IMR-90 (cell line): ENCODE results near the gene USP28. TPM values are rescaled to one million over a fixed set of nuclear protein-coding genes. Genes with fewer than 3 reads are reported as not detected.

Source experiments
- ATAC-seq: fragments of 200-7000 bp; cut with Tn5 transposase; 2 replicates; pipeline ENCODE4 v1.9.1; 2020; ENCODE audit warnings: low read depth, mild to moderate bottlenecking, moderate library complexity
- BruUV-seq: library from RNA; stranded (reverse); fragments of 400-500 nt; replicated peaks from 2 replicates; lab custom pipeline; 2021; lab: Mats Ljungman, UMichigan
- CTCF ChIA-PET: fragments of 300-600 bp; formaldehyde crosslinking; extraction: SDS; loops from one replicate; lab custom pipeline; 2021; ENCODE audit warnings: antibody characterized with exemption; lab: Yijun Ruan, JAX
- POLR2A ChIA-PET: fragments of 300-600 bp; sonication (Branson Sonifier 250); formaldehyde crosslinking; loops from one replicate; lab custom pipeline; 2022; ENCODE audit warnings: antibody characterized with exemption; ENCODE audit not compliant: unreplicated experiment; lab: Charles Lee
- DNase-seq: peaks from one replicate; pipeline ENCODE4 v3.0.0; 2013
- H2AFZ ChIP-seq: replicated peaks from 2 replicates; pipeline ENCODE3; 2013; ENCODE audit warnings: low read length, mild to moderate bottlenecking; ENCODE audit not compliant: poor library complexity
- H2AK5ac ChIP-seq: 2 replicates; pipeline ENCODE4 v1.6.1; 2013; ENCODE audit warnings: low read depth, low read length, inconsistent platforms
- H2AK9ac ChIP-seq: replicated peaks from 2 replicates; pipeline ENCODE3; 2013; ENCODE audit warnings: mild to moderate bottlenecking, low read depth, low read length, moderate library complexity; ENCODE audit not compliant: poor library complexity
- H2BK120ac ChIP-seq: 2 replicates; pipeline ENCODE4 v1.6.1; 2013; ENCODE audit warnings: low read depth, low read length, inconsistent platforms
- H2BK15ac ChIP-seq: 3 replicates; pipeline ENCODE4 v1.6.1; 2013; ENCODE audit warnings: low read depth, low read length, inconsistent platforms
- H2BK20ac ChIP-seq: 2 replicates; pipeline ENCODE4 v1.6.1; 2013; ENCODE audit warnings: low read depth, mild to moderate bottlenecking, inconsistent platforms, low read length, moderate library complexity
- H2BK5ac ChIP-seq: 2 replicates; pipeline ENCODE4 v1.6.1; 2013; ENCODE audit warnings: mild to moderate bottlenecking, low read depth, low read length, inconsistent platforms; ENCODE audit not compliant: poor library complexity, severe bottlenecking
- H3K14ac ChIP-seq: replicated peaks from 2 replicates; pipeline ENCODE4 v1.6.1; 2013; ENCODE audit warnings: low read depth, low read length, inconsistent platforms
- H3K18ac ChIP-seq: 2 replicates; pipeline ENCODE4 v1.6.1; 2013; ENCODE audit warnings: low read depth, low read length, control low read depth
- H3K23ac ChIP-seq: 2 replicates; pipeline ENCODE4 v1.6.1; 2013; ENCODE audit warnings: low read depth, low read length, inconsistent platforms
- H3K27ac ChIP-seq: 2 replicates; pipeline ENCODE4 v1.5.1; 2013; ENCODE audit warnings: mild to moderate bottlenecking, control low read depth, low read length; ENCODE audit not compliant: insufficient read depth
- H3K27me3 ChIP-seq: 2 replicates; pipeline ENCODE4 v1.6.1; 2013; ENCODE audit warnings: low read length; ENCODE audit not compliant: control insufficient read depth, insufficient read depth
- H3K36me3 ChIP-seq: 2 replicates; pipeline ENCODE4 v1.6.1; 2013; ENCODE audit warnings: low read length, mixed read lengths; ENCODE audit not compliant: control insufficient read depth, insufficient read depth
- H3K4ac ChIP-seq: 2 replicates; pipeline ENCODE4 v1.6.1; 2013; ENCODE audit warnings: low read depth, low read length, inconsistent platforms
- H3K4me1 ChIP-seq: 2 replicates; pipeline ENCODE4 v1.6.1; 2013; ENCODE audit warnings: low read length, mixed read lengths; ENCODE audit not compliant: control insufficient read depth, insufficient read depth
- H3K4me2 ChIP-seq: 2 replicates; pipeline ENCODE4 v1.6.1; 2013; ENCODE audit warnings: low read depth, mild to moderate bottlenecking, control low read depth, low read length, moderate library complexity
- H3K4me3 ChIP-seq: 2 replicates; pipeline ENCODE4 v1.5.1; 2013; ENCODE audit warnings: low read depth, mild to moderate bottlenecking, control low read depth, low read length, moderate library complexity; ENCODE audit not compliant: insufficient read depth
- H3K56ac ChIP-seq: 2 replicates; pipeline ENCODE4 v1.6.1; 2013; ENCODE audit warnings: low read length, inconsistent platforms; ENCODE audit not compliant: insufficient read depth; ENCODE audit errors: extremely low read depth
- H3K79me1 ChIP-seq, 2 experiments: 2 replicates each; pipeline ENCODE4 v1.6.1; 2013; ENCODE audit warnings: low read length in 2 of 2, inconsistent platforms in 1 of 2, low read depth in 1 of 2
- H3K9ac ChIP-seq: 2 replicates; pipeline ENCODE4 v1.6.1; 2013; ENCODE audit warnings: low read depth, low read length, control low read depth
- H3K9me1 ChIP-seq: 2 replicates; pipeline ENCODE4 v1.6.1; 2013; ENCODE audit warnings: low read length, inconsistent platforms; ENCODE audit not compliant: insufficient read depth
- H3K9me3 ChIP-seq: 2 replicates; pipeline ENCODE4 v1.6.1; 2013; ENCODE audit warnings: low read length; ENCODE audit not compliant: control insufficient read depth, insufficient read depth
- H4K20me1 ChIP-seq: 2 replicates; pipeline ENCODE4 v1.6.1; 2013; ENCODE audit warnings: low read length, inconsistent platforms; ENCODE audit not compliant: insufficient read depth
- H4K5ac ChIP-seq: 2 replicates; pipeline ENCODE4 v1.6.1; 2013; ENCODE audit warnings: mild to moderate bottlenecking, low read depth, low read length, control low read depth
- H4K8ac ChIP-seq, 2 experiments: 2 replicates each; pipeline ENCODE4 v1.6.1; 2013; ENCODE audit warnings: low read depth in 2 of 2, low read length in 2 of 2, control low read depth in 1 of 2, inconsistent platforms in 1 of 2
- H4K91ac ChIP-seq: 2 replicates; pipeline ENCODE4 v1.6.1; 2013; ENCODE audit warnings: low read depth, low read length, inconsistent platforms; ENCODE audit not compliant: insufficient read depth
- RCOR1 ChIP-seq: IDR thresholded peaks from 2 replicates; pipeline ENCODE4 v1.6.1; 2012; ENCODE audit warnings: mild to moderate bottlenecking, low read length, improper control_type of control experiment; ENCODE audit not compliant: insufficient replicate concordance
- USF2 ChIP-seq: fragments of 150-350 bp; IDR thresholded peaks from 2 replicates; pipeline ENCODE4 v1.6.1; 2017; ENCODE audit warnings: mild to moderate bottlenecking, antibody characterized with exemption, low read length, low read depth
- WGBS, 2 experiments: methylation state at CpG; one replicate each; pipeline versions ENCODE4 v1.1.5 to v1.1.7; 2013; ENCODE audit warnings: missing lambda C conversion rate in 2 of 2; ENCODE audit not compliant: insufficient read length in 1 of 2; ENCODE audit errors: extremely low coverage in 2 of 2; 5-methylcytosine and 5-hydroxymethylcytosine counted together
- dilution Hi-C: fragments of 300-500 bp; cut with HindIII; formaldehyde crosslinking; loops from one replicate; pipeline ENCODE4 v1.14.3; 2018; ENCODE audit warnings: low sequenced_read_pairs; ENCODE audit not compliant: unreplicated experiment
- in situ Hi-C: fragments of 300-500 bp; cut with MboI; formaldehyde crosslinking; loops from 3 replicates; pipeline ENCODE4 v1.14.3; 2019; ENCODE audit warnings: low sequenced_read_pairs, inconsistent platforms, mixed read lengths
- intact Hi-C: fragments of 100-400 bp; cut with micrococcal nuclease; formaldehyde crosslinking; loops from 2 replicates; pipeline ENCODE4 v1.10.0; 2022
- polyA plus RNA-seq, 3 experiments: library from polyadenylated mRNA; depleted of rRNA; stranded (reverse); fragments of >200 nt; gene quantifications; 2 replicates each; pipeline ENCODE4 v1.2.3, GENCODE V29; 2012; ENCODE audit warnings: low replicate concordance in 1 of 3
- total RNA-seq: library from RNA; depleted of rRNA; stranded (reverse); fragments of >200 nt; gene quantifications from 2 replicates; pipeline ENCODE4 v1.2.3, GENCODE V29; 2012

Gene USP28
- total and polyA plus RNA-seq, 2 of the 4 experiments (the other 2 are of a cell fraction), result 17.0 to 36.0 TPM

DNA sequence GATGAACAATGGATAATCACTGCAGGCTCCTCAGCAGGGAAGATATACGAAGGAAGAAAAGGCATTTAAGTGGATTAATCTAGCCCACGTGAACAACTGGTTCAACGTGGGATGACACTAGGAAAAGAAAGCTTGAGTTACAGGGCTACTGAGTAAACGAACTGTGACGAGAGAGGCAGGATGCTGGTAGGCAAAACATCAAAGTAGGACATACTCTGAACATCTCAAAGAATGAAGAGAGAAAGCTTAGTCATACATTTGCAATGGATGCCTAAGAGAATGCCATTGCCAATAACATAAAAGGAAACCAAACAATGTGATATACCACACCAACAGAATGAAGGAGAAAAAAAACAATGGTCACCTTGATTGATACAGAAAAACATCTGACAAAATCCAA, 12.9 kb downstream of the USP28 start:
- ChIA-PET CTCF (no interaction called here), POLR2A (no interaction called here)
- peaks cover 1% of the 10 kb centered on the region for H3K36me3 ChIP-seq
- 0 out of 2 replicates have a peak, but pooled peaks have one; percentile 38 for TF ChIP-seq USF2
- no peak for TF ChIP-seq RCOR1
- H4K91ac ChIP-seq, result no peak overlapping the region
- BruUV-seq, result no TSS peak
- intact Hi-C loops, result no loop called here
- no peak overlapping the region for H2AK5ac ChIP-seq
- no peaks in the 10 kb centered on the region for H3K27me3 ChIP-seq
- H3K27ac ChIP-seq, result no peak overlapping the region
- no peak overlapping the region for H3K9ac ChIP-seq
- peak; percentile 71 for ATAC-seq
- in situ Hi-C loops, result no loop called here
- peak overlapping the region in 1 of 2 experiments; percentile 4; a peak in 1 of 4 replicates for H4K8ac ChIP-seq
- peak; percentile 71 for DNase-seq
- no peak overlapping the region for H2BK15ac ChIP-seq
- no peak overlapping the region for H3K4ac ChIP-seq
- no peak overlapping the region for H4K5ac ChIP-seq
- no peak overlapping the region for H2BK120ac ChIP-seq
- H3K56ac ChIP-seq, result no peak overlapping the region
- WGBS, 2 experiments, result 16% methylated on average over 4 of the region's 5 CpGs; no CpG with 5 or more reads in 1 of the 2 experiments
- H2AK9ac ChIP-seq, result no peak overlapping the region
- no peaks in the 10 kb centered on the region for H3K9me1 ChIP-seq
- H3K79me1 ChIP-seq, result peaks cover 8 to 11% of the 10 kb centered on the region in 2 experiments; a peak in 3 of 4 replicates
- no peak overlapping the region for H2BK20ac ChIP-seq
- no peak overlapping the region for H3K23ac ChIP-seq
- 0 out of 2 replicates have a peak overlapping the region, but pooled peaks have one; percentile 8 for H3K14ac ChIP-seq
- no peak overlapping the region for H3K4me3 ChIP-seq
- H2BK5ac ChIP-seq, result no peak overlapping the region
- no peak overlapping the region for H2AFZ ChIP-seq
- H3K4me2 ChIP-seq, result peak overlapping the region; percentile 50; the same call in 1 of the 2 replicates
- dilution Hi-C loops, result no loop called here
- no peaks in the 10 kb centered on the region for H3K4me1 ChIP-seq
- H4K20me1 ChIP-seq, result no peaks in the 10 kb centered on the region
- no peak overlapping the region for H3K18ac ChIP-seq
- no peaks in the 10 kb centered on the region for H3K9me3 ChIP-seq
